Neuronal stem cell (in vitro differentiated cells): ENCODE data around the gene MCOLN2.
A peak's percentile ranks its signal among the peaks of the same experiment; 100 is the strongest.

Source experiments
- DNase-seq: peaks from one replicate; pipeline ENCODE4 v3.0.0-alpha.2; 2013; ENCODE audit warnings: low spot score
- H2AFZ ChIP-seq: one replicate; pipeline ENCODE4 v1.6.1; 2013; ENCODE audit warnings: mild to moderate bottlenecking, low read length, inconsistent platforms
- H2AK5ac ChIP-seq: 2 replicates; pipeline ENCODE4 v1.6.1; 2013; ENCODE audit warnings: low read depth, mild to moderate bottlenecking, inconsistent platforms, low read length, moderate library complexity, mixed read lengths
- H2BK120ac ChIP-seq: 2 replicates; pipeline ENCODE4 v1.6.1; 2013; ENCODE audit warnings: low read depth, mild to moderate bottlenecking, inconsistent platforms, low read length, moderate library complexity, mixed read lengths
- H2BK12ac ChIP-seq: one replicate; pipeline ENCODE4 v1.6.1; 2013; ENCODE audit warnings: low read length, inconsistent platforms
- H2BK15ac ChIP-seq: 2 replicates; pipeline ENCODE4 v1.6.1; 2013; ENCODE audit warnings: mild to moderate bottlenecking, low read length, inconsistent platforms, mixed read lengths
- H2BK5ac ChIP-seq: one replicate; pipeline ENCODE4 v1.6.1; 2013; ENCODE audit warnings: inconsistent platforms, mild to moderate bottlenecking, low read length, moderate library complexity
- H3K14ac ChIP-seq: one replicate; pipeline ENCODE4 v1.6.1; 2013; ENCODE audit warnings: low read length, inconsistent platforms
- H3K18ac ChIP-seq: 2 replicates; pipeline ENCODE4 v1.6.1; 2013; ENCODE audit warnings: low read length, inconsistent platforms
- H3K23ac ChIP-seq: 2 replicates; pipeline ENCODE4 v1.6.1; 2013; ENCODE audit warnings: low read depth, mild to moderate bottlenecking, mixed read lengths, low read length, inconsistent platforms; ENCODE audit not compliant: poor library complexity
- H3K27ac ChIP-seq: replicated peaks from 3 replicates; pipeline ENCODE4 v1.5.1; 2013; ENCODE audit warnings: low read length, inconsistent platforms
- H3K27me3 ChIP-seq, 3 experiments: 2 replicates each; pipeline ENCODE4 v1.6.1; 2013; ENCODE audit warnings: low read length in 3 of 3, mild to moderate bottlenecking in 2 of 3, inconsistent platforms in 1 of 3, low read depth in 1 of 3, mixed read lengths in 1 of 3, moderate library complexity in 1 of 3; ENCODE audit not compliant: control insufficient read depth in 3 of 3, insufficient read depth in 3 of 3
- H3K36me3 ChIP-seq, 2 donors: replicated peaks in 1 of 2; 2 replicates each; pipeline ENCODE4 v1.6.1; 2013; ENCODE audit warnings: low read length in 2 of 2; ENCODE audit not compliant: control insufficient read depth in 2 of 2, insufficient read depth in 2 of 2
- H3K4ac ChIP-seq: 2 replicates; pipeline ENCODE4 v1.6.1; 2013; ENCODE audit warnings: inconsistent platforms, mild to moderate bottlenecking, low read length, moderate library complexity
- H3K4me1 ChIP-seq, 2 donors: 1 replicate in 1 of 2; 2 replicates in 1 of 2; pipeline ENCODE4 v1.6.1; 2013; ENCODE audit warnings: low read length in 2 of 2, low read depth in 1 of 2; ENCODE audit not compliant: control insufficient read depth in 2 of 2, insufficient read depth in 1 of 2
- H3K4me2 ChIP-seq: one replicate; pipeline ENCODE4 v1.6.1; 2013; ENCODE audit warnings: mild to moderate bottlenecking, low read length, inconsistent platforms; ENCODE audit not compliant: insufficient read depth, poor library complexity, severe bottlenecking
- H3K4me3 ChIP-seq, 2 donors: 2 replicates each; pipeline ENCODE4 v1.5.1; 2013; ENCODE audit warnings: low read length in 2 of 2, mild to moderate bottlenecking in 2 of 2, inconsistent platforms in 1 of 2, moderate library complexity in 1 of 2
- H3K79me1 ChIP-seq: one replicate; pipeline ENCODE4 v1.6.1; 2013; ENCODE audit warnings: low read depth, mild to moderate bottlenecking, inconsistent platforms, low read length, moderate library complexity
- H3K9ac ChIP-seq: one replicate; pipeline ENCODE4 v1.6.1; 2013; ENCODE audit warnings: mild to moderate bottlenecking, low read depth, low read length, inconsistent platforms; ENCODE audit not compliant: poor library complexity
- H3K9me3 ChIP-seq, 2 donors: replicated peaks in 1 of 2; 2 replicates each; pipeline versions ENCODE3 to v1.6.1; 2013; ENCODE audit warnings: low read length in 2 of 2, mild to moderate bottlenecking in 2 of 2, inconsistent platforms in 1 of 2, low read depth in 1 of 2, mixed read lengths in 1 of 2, moderate library complexity in 1 of 2; ENCODE audit not compliant: control insufficient read depth in 2 of 2, insufficient read depth in 1 of 2
- H4K8ac ChIP-seq: one replicate; pipeline ENCODE4 v1.6.1; 2013; ENCODE audit warnings: low read depth, mild to moderate bottlenecking, inconsistent platforms, low read length, moderate library complexity
- H4K91ac ChIP-seq: one replicate; pipeline ENCODE4 v1.6.1; 2013; ENCODE audit warnings: low read length, low read depth, mild to moderate bottlenecking, inconsistent platforms; ENCODE audit not compliant: poor library complexity
- WGBS, 2 donors: extraction: QIAGEN DNeasy Blood & Tissue Kit; methylation state at CpG; one replicate each; pipeline ENCODE4 v1.1.7; 2013; ENCODE audit warnings: missing lambda C conversion rate in 2 of 2, mixed read lengths in 1 of 2; ENCODE audit not compliant: insufficient read length in 2 of 2, insufficient replicate concordance in 1 of 2; ENCODE audit errors: extremely low coverage in 2 of 2; 5-methylcytosine and 5-hydroxymethylcytosine counted together

MCOLN2 gene

GRCh38 chr1:84956097-84956496, 40.8 kb downstream of the MCOLN2 start:
- H3K4ac ChIP-seq, result no peak overlapping the region
- no peaks in the 10 kb centered on the region for H3K36me3 ChIP-seq
- no peak overlapping the region for H2AK5ac ChIP-seq
- no peak overlapping the region for H3K14ac ChIP-seq
- H3K4me1 ChIP-seq, result no peaks in the 10 kb centered on the region
- no peak overlapping the region for H2BK15ac ChIP-seq
- H3K18ac ChIP-seq, result no peak overlapping the region
- no peak overlapping the region for H3K4me2 ChIP-seq
- no peaks in the 10 kb centered on the region for H3K9me3 ChIP-seq
- H3K27me3 ChIP-seq, result no peaks in the 10 kb centered on the region
- no peak overlapping the region for H3K23ac ChIP-seq
- H4K91ac ChIP-seq, result no peak overlapping the region
- H2BK120ac ChIP-seq, result no peak overlapping the region
- no peak overlapping the region for H3K9ac ChIP-seq
- DNase-seq, result no peak
- H2AFZ ChIP-seq, result no peak overlapping the region
- no peaks in the 10 kb centered on the region for H3K79me1 ChIP-seq
- no peak overlapping the region for H3K27ac ChIP-seq
- no peak overlapping the region for H4K8ac ChIP-seq
- no peak overlapping the region for H3K4me3 ChIP-seq
- whole genome bisulfite sequencing, 2 donors, result no CpG with 5 or more reads among the region's 6 CpGs
- H2BK5ac ChIP-seq, result no peak overlapping the region
- no peak overlapping the region for H2BK12ac ChIP-seq

GRCh38 chr1:84949664-84950063, 47.2 kb downstream of the MCOLN2 start:
- no peak overlapping the region for H3K4me2 ChIP-seq
- no peak overlapping the region for H3K18ac ChIP-seq
- H2BK15ac ChIP-seq, result no peak overlapping the region
- H3K27ac ChIP-seq, result no peak overlapping the region
- H3K36me3 ChIP-seq, result no peaks in the 10 kb centered on the region
- no peak overlapping the region for H3K23ac ChIP-seq
- no peak overlapping the region for H4K91ac ChIP-seq
- H2BK120ac ChIP-seq, result no peak overlapping the region
- no peak overlapping the region for H2AK5ac ChIP-seq
- no peak overlapping the region for H4K8ac ChIP-seq
- H3K14ac ChIP-seq, result no peak overlapping the region
- H3K79me1 ChIP-seq, result no peaks in the 10 kb centered on the region
- H2AFZ ChIP-seq, result no peak overlapping the region
- no peak overlapping the region for H3K4me3 ChIP-seq
- H3K27me3 ChIP-seq, result no peaks in the 10 kb centered on the region
- H3K9me3 ChIP-seq, result no peaks in the 10 kb centered on the region
- H2BK12ac ChIP-seq, result no peak overlapping the region
- no peak overlapping the region for H3K4ac ChIP-seq
- H3K4me1 ChIP-seq, result no peaks in the 10 kb centered on the region
- no peak for DNase-seq
- no peak overlapping the region for H2BK5ac ChIP-seq
- no peak overlapping the region for H3K9ac ChIP-seq

GRCh38 chr1:84947536-84948410, 49.1 kb downstream of the MCOLN2 start:
- H3K79me1 ChIP-seq, result no peaks in the 10 kb centered on the region
- H3K9me3 ChIP-seq, result no peaks in the 10 kb centered on the region
- H2AK5ac ChIP-seq, result no peak overlapping the region
- no CpG with 5 or more reads among the region's 5 CpGs for WGBS, 2 donors
- no peak overlapping the region for H2BK15ac ChIP-seq
- H3K4ac ChIP-seq, result no peak overlapping the region
- no peaks in the 10 kb centered on the region for H3K27me3 ChIP-seq
- H3K27ac ChIP-seq, result no peak overlapping the region
- peak overlapping the region; percentile 0 for H3K23ac ChIP-seq
- H3K14ac ChIP-seq, result peak overlapping the region; percentile 4
- H3K18ac ChIP-seq, result no peak overlapping the region
- peak overlapping the region in 1 of 2 donors; percentile 10 for H3K4me3 ChIP-seq
- no peak overlapping the region for H2BK12ac ChIP-seq
- H4K8ac ChIP-seq, result peak overlapping the region; percentile 68
- no peak for DNase-seq
- H3K4me1 ChIP-seq, result no peaks in the 10 kb centered on the region
- no peak overlapping the region for H3K9ac ChIP-seq
- no peak overlapping the region for H2BK120ac ChIP-seq
- H4K91ac ChIP-seq, result no peak overlapping the region
- H3K4me2 ChIP-seq, result no peak overlapping the region
- peak overlapping the region; percentile 41 for H2AFZ ChIP-seq
- H3K36me3 ChIP-seq, result no peaks in the 10 kb centered on the region
- no peak overlapping the region for H2BK5ac ChIP-seq

- Histone ChIP-seq H3K36me3 (no peaks in the 10 kb centered on the region), H3K18ac (no peak overlapping the region), H3K27ac (no peak overlapping the region), H3K4me3 (no peak overlapping the region), H3K14ac (no peak overlapping the region), H3K4me2 (no peak overlapping the region), H3K23ac (no peak overlapping the region), H2BK15ac (no peak overlapping the region), H4K8ac (no peak overlapping the region), H3K79me1 (no peaks in the 10 kb centered on the region), H3K27me3 (no peaks in the 10 kb centered on the region), H3K9me3 (no peaks in the 10 kb centered on the region), H2AK5ac (no peak overlapping the region), H2BK120ac (no peak overlapping the region), H2AFZ (no peak overlapping the region), H3K4ac (no peak overlapping the region), H2BK12ac (no peak overlapping the region), H2BK5ac (no peak overlapping the region), H3K9ac (no peak overlapping the region), H4K91ac (no peak overlapping the region), H3K4me1 (no peaks in the 10 kb centered on the region)
- WGBS, 2 donors, result no CpG with 5 or more reads among the region's 4 CpGs
- DNase-seq, result no peak
Measured at GRCh38 chr1:84946631-84947030, 50.3 kb downstream of the MCOLN2 start.
